HG03196 (cell line): ENCODE data around the gene KRTAP12-2.
"Not testable (repeated sequence)": the region's sequence is repeated elsewhere in the genome, so short reads cannot be mapped to it uniquely, and the experiment has no call there.

Experiments
- ATAC-seq: cut with Tn5 transposase; IDR thresholded peaks from one replicate; pipeline ENCODE4 v1.9.1; 2021; ENCODE audit not compliant: unreplicated experiment

The KRTAP12-2 gene

DNA sequence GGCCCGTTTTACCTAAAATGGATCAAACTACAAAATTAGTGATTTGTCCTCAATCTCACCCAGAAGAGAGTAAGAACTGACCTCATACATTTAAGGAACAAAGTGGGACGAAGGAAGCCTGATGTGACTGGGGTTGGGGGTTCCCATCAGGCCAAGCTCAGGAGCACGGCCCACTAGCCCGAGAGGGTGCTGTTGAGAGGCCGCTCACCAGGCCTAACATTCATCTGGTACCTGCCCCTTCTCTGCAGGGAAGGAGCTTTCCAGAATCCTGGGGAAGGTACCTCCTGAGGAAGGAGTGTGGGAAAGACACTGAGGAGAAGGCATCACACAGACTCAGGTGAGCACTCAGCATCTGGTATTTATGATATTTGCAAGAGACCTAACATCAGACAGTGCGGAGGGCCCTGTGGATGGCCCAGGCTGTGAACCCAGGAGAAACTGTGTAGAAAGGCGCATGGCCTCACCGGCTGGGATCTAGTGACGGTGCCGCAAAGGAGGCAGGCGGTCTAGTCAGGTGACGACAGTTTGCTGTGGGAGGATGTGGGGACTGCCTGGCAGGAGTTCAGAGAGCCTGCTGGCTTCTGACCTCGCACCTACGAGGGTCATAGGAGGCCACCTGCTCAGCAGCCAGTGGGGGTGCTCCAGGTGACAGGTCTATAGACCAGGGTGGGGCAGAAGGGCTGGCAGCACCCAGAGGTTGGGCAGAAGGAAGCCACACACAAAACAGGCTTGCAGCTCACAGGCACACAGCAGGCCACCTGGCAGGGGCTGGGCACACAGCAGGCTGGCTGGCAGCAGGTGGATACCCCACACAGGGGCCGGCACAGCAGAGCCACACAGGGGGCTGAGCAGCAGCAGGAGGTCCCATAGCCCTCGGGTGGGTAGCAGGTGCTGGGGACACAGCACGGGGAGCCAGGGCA lies 12.8 kb downstream of the KRTAP12-2 start:
- ATAC-seq = no peak

- ATAC-seq = no peak
Measured at GRCh38 chr21:44653123-44653522, 13.6 kb downstream of the KRTAP12-2 start.

- no peak for ATAC-seq
Measured at GRCh38 chr21:44650973-44651675, 15.6 kb downstream of the KRTAP12-2 start.

- ATAC-seq = no peak
Measured at GRCh38 chr21:44650265-44650972, 16.3 kb downstream of the KRTAP12-2 start.

DNA sequence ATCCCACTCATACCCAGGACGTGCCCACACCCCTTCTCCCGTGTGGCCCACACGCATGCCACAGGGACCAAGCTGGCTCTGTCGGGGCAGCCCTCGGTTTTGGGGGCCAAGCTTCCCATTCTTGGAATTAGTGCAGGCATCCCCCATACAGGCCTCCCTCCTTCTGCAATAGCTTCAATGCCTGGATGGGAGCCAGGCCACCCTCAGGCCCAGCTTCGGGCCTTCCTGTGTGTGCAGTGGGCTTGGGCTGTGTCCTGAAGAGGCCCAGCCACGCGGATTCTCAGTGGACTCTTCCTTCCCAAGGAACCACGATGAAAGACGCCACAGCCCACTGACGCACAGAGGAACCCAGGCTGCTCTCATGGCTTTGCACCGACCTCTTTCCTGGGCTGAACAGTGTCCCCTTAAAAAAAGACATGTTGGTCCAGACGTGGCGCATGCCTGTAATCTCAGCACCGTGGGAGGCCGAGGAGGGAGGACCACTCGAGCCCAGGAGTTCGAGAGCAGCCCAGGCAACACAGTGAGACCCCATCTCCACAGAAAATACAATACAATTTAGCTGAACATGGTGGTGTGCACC lies 17.1 kb downstream of the KRTAP12-2 start:
- no peak for ATAC-seq

GRCh38 chr21:44648557-44649311 lies 18.0 kb downstream of the KRTAP12-2 start:
- ATAC-seq = no peak

- ATAC-seq = no peak
Measured at GRCh38 chr21:44647222-44647552, 19.5 kb downstream of the KRTAP12-2 start.

DNA sequence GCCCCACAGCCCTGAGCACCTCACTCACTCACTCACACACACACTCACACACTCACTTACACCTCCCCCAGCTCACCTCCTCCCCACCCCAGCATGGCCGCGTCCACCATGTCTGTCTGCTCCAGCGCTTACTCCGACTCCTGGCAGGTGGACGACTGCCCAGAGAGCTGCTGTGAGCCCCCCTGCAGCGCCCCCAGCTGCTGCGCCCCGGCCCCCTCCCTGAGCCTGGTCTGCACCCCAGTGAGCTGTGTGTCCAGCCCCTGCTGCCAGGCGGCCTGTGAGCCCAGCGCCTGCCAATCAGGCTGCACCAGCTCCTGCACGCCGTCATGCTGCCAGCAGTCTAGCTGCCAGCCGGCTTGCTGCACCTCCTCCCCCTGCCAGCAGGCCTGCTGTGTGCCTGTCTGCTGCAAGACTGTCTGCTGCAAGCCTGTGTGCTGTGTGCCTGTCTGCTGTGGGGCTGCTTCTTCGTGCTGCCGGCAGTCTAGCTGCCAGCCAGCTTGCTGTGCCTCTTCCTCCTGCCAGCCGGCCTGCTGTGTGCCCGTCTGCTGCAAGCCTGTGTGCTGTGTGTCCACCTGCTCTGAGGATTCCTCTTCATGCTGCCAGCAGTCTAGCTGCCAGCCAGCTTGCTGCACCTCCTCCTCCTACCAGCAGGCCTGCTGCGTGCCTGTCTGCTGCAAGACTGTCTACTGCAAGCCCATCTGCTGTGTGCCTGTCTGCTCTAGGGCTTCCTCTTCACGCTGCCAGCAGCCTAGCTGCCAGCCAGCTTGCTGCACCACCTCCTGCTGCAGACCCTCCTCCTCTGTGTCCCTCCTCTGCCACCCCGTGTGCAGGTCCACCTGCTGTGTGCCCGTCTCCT lies 20.1 kb downstream of the KRTAP12-2 start, which contains the start of gene KRTAP10-11:
KRTAP10-11 (plus strand) TSS at position 49 of the 856 bp plus-strand sequence; CDS start at position 94, 45 bp downstream.
- not testable (repeated sequence) for ATAC-seq

DNA sequence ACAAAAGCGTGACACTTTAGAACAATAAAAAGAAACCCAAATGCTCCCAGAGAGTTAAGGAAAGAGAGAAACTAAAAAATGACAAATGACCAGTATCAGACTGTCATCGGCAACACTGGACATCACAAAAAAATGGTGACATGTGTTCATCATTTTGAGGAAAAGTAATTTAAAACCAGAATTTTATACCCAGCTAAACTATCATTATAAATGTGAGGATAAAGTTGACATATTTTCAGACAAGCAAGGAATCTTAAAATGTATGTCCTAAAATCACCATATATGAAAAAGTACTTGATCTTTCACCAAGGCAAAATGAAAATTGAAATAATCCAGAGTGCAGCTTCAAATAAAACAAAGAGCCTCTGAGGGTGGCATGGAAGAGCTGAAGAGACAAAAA lies 21.8 kb downstream of the KRTAP12-2 start:
- ATAC-seq = no peak

DNA sequence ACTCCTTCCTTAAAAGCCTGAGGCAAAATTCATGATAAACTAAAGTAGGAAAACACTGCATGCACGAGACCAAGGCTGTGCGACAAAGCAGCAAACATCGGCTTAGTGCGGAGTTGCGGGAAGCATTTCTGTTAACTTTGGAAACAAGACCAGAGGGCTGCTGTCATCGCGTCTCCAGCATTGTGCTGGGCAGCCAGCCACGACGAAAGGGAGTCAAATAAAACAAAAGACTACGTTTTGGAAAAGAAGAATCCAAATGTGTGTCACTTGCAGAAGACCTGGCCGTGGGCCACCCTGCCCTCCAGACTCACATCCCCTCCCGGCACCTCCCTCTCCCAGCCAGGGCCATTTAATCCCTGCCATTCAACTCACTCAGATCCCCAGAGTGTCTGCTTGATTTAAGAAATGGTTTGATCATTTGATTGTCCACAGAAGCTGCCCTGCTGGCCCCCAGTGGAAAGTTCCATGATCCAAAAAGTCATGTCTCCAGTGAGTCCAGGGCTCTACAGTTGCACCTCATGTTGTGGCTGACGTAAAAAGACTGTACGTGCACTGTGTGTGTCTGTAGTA lies 22.9 kb downstream of the KRTAP12-2 start:
- no peak for ATAC-seq

- ATAC-seq = no peak
Measured at GRCh38 chr21:44640761-44641160, 26.0 kb downstream of the KRTAP12-2 start.

GRCh38 chr21:44639331-44639655 lies 27.4 kb downstream of the KRTAP12-2 start:
- ATAC-seq = no peak

GRCh38 chr21:44638506-44639330 lies 28.0 kb downstream of the KRTAP12-2 start:
- ATAC-seq = not testable (repeated sequence)

- not testable (repeated sequence) for ATAC-seq
Measured at GRCh38 chr21:44637851-44638348, 28.8 kb downstream of the KRTAP12-2 start.

DNA sequence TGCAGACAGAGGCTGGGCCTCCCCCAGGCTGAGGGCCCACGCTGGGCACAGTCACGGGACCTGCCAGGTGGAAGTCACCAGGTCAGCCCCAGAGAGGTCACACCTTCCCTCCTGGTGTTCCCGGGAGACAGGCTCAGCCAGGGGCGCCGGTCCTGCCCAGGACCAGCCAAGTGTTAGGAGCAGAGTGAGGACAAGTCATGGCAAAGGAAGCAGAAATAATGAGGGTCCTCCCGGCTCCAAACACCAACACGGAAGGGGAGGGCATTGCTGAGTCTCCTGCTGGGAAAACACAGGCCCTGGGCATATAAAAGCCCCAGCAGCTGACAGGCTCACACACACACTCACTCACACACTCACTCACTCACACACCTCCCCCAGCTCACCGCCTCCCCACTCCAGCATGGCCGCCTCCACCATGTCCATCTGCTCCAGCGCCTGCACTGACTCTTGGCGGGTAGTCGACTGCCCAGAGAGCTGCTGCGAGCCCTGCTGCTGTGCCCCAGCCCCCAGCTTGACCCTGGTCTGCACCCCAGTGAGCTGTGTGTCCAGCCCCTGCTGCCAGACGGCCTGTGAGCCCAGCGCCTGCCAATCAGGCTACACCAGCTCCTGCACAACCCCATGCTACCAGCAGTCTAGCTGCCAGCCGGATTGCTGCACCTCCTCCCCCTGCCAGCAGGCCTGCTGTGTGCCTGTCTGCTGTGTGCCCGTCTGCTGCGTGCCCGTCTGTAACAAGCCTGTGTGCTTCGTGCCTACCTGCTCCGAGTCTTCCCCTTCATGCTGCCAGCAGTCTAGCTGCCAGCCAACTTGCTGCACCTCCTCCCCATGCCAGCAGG lies 29.5 kb downstream of the KRTAP12-2 start, which contains the start of gene KRTAP10-10:
KRTAP10-10 (plus strand) TSS at position 339 of the 833 bp plus-strand sequence; CDS start at position 401, 62 bp downstream.
- no peak for ATAC-seq

DNA sequence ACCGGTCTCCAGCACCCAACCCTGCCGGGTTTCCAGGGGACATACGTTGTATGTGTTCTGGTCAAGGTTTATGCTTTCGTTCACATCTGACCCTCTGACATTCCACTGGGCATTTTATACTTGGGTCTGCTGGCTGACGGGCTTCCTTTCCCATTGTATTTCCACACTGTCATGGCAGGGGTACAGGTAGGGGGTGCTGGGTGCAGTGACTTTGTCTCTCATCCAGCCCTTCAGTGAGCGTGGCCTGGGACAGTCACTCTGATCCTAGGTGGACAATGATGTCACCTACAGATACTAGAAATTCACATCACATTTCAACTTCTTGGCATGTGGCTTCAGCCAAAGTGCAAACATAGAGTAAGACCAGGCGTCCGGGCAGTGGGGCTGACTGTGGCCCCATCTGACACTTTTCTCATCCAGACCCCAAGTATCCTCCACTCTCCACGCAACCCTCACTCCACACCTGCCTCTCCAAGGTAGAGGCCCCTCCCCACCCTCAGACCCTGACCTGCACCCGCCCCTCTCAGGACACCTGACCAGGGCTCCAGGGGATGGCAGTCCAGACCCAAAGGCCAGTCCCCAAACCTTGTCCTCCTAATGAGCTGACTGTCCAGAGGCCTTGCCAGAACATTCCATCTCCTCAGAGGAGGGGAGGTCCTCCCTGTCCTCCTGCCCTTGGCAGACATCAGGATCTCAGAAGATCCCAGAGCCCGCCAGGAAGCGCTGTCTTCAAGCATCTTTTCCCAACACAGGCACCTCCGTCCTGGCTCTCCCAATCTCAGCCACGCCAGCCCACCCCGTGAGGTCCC lies 30.3 kb downstream of the KRTAP12-2 start:
- no peak for ATAC-seq
